Measurements from ENCODE around the gene IRF8.
"Not testable (repeated sequence)": the region's sequence is repeated elsewhere in the genome, so short reads cannot be mapped to it uniquely, and the experiment has no call there.

The IRF8 gene, protein sequence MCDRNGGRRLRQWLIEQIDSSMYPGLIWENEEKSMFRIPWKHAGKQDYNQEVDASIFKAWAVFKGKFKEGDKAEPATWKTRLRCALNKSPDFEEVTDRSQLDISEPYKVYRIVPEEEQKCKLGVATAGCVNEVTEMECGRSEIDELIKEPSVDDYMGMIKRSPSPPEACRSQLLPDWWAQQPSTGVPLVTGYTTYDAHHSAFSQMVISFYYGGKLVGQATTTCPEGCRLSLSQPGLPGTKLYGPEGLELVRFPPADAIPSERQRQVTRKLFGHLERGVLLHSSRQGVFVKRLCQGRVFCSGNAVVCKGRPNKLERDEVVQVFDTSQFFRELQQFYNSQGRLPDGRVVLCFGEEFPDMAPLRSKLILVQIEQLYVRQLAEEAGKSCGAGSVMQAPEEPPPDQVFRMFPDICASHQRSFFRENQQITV

DNA sequence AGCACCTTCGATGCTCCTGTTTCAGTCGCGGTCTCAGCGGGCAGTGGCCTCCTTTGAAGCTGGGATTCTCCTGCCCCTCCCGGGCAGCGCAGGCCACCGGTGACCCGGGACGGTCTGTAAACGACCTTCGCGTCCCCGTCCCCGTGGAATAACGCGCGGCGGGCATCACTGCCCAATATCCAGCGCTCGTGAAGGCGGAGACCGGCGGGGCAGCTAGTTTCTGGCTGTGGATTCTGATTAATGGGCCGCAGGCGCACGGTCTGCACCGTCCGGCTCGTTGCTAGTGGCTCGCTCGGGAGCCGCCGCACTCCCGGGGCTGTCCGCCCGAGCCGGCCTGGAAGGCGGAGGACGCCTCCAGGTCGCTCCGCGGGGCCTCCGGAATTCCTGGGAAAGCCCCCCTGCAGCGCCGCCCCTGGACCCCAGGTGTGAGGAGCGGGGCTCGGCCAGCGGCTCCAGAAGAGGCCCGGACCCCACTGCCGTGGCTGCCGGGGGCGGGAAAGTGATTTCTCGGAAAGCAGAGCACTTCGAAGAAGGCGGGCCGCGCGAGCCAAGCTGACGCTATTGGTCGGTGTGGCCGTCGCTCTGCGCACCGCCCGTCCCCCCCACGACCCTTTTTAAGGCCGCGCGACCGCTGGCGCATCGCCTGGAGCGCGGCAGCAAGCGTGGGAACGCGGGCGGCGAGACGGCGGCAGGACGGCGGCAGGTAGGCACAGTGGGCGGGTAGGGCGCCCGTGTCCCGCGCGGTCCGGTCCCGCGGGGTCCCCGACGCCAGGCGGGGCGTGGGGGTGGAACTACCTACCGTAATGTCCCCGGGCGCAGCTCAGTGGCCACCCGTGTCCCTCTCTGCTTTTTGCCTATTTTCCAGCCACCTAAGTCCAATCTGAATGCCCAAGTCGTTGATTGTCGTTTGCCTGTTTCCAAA lies at the start of gene IRF8:
Gene IRF8 (plus strand): TSS at position 642 of the 922 bp plus-strand sequence. CDS start 3,854 bp downstream, outside the sequence.
- peak; percentile 32 for DNase-seq (ENCODE audit: low read depth, low spot score)

- DNase-seq (ENCODE audit: low read depth, low spot score): no peak
Observed at GRCh38 chr16:85849388-85849787, 49.6 kb upstream of the IRF8 start.

DNA sequence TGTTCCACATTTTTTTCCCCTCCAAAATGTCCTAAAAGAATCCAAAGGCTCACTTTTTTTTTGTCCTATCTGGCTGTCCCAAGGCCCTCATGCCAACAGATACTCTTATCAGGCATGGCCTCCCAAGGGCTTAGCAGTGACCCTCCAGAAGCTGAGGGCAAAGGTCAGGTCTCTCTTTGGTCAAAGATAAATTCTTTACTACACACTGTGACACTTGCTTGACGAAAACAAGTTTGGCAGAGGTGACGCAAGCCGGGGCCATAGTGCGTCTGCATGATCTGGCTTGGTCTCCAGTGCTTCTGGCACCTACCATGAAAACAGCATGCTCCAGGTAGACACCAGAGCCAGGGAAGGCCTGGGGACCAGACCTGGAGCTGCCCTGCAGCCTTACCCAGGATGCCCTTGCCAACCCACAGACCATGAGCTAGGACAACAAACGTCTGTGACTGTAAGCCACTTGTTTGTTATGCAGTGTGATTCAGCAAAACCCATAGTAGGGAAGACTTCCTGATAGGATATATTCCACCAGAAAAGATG lies 48.5 kb upstream of the IRF8 start:
- no peak for DNase-seq (ENCODE audit: low read depth, low spot score)

DNA sequence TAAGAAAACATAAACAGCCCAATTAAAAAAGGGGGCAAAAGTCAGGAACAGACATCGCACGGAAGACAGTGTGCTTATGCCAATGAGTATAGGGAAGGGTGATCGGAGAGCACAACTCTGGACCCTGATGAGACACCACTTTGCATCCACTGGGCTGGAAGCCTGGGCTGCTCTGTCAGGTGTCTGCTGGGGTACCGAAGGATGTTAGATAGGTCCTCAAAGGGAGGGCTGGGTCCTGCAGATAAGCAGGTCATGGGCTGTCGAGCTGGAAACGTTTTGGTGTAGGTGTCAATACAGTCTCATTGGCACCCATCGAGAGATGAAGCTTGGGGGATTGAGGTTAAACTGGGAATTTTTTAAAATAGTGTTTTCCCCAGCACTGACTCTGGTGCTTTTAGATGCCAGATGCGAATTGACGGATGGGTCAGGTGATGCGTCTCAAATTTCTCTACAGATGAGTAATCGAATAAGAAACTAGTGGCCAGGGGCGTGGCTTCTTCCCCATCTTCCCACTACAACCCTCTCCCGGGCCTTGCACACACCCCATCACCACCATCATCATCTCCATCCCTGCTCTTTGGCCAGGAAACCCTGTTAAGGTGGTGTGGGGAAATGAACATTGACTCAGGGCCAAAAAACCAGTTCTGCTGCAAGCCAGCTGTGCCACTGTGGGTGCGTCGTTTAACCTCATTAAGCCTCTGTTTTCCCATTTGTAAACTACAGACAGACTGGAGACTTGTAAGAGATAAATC lies 47.8 kb upstream of the IRF8 start:
- no peak for DNase-seq (ENCODE audit: low read depth, low spot score)

DNA sequence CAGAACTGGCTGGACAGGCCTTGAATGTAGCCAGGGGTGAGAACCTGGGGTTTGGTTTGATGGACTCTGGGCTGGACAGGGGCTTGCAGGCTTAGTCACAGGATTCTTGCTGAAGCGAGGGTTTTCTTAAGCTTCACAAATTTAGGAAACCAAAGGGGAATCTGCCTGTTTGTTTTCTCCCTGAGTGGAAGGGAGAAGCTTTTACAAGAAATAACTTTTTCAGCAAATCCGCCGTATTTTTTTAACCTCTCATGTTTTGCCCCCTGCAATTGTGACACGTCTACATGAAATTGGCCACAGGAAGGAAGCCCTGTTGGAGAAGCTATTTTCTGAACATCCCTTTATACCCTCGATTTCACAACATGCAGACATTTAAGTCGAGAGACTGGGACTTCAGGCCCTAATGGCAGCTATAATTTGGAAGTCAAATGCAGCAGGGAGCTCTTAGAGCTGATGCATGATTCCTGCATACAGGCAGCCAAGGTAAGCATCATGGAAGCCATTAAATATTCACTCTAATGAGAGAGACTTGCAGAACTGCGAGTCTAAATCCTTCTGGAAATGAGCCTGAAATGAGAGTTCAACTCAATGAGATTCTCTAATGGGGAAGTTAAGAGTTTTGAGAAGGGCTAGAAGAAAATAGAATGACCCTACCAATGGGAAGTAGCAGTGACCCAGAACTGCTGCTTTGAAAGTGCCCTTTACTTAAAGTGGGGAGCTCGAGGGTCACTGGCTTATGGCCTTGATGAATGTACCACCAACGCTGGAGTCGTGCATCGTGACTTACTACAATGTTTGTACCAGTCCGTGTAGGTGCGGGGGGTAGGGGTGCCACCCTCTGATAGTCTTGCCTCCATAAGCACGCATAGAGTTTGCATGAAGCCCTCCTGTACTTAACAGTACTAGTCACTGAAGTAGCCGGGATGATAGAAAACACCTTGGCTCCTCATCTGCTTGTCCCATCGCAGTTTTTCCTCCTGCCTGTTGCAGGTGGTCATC lies 45.1 kb upstream of the IRF8 start:
- DNase-seq (ENCODE audit: low read depth, low spot score): no peak

DNA sequence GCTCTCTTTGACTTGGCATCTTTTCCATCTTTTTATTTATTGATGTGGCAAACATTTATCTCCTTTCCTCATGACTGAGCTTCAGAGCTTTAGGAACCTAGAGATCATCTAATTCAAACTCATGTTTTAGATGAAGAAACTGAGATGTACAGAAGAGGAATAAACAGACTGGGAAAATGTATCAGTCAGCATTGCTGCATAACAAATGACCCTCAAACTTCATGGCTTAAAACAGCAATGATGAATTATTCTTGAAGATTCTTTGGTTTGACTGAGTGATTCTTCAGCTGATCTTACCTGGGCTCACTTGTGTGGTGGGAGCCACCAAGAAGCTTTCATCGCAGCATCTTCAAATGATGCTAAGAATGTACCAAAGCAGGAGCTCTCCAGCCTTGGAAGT lies 44.0 kb upstream of the IRF8 start:
- DNase-seq (ENCODE audit: low read depth, low spot score): no peak

GRCh38 chr16:85856079-85856478 lies 42.9 kb upstream of the IRF8 start:
- no peak for DNase-seq (ENCODE audit: low read depth, low spot score)

- no peak for DNase-seq (ENCODE audit: low read depth, low spot score)
Observed at GRCh38 chr16:85856585-85856984, 42.4 kb upstream of the IRF8 start.

- no peak for DNase-seq (ENCODE audit: low read depth, low spot score)
Observed at GRCh38 chr16:85857406-85857805, 41.6 kb upstream of the IRF8 start.

- DNase-seq (ENCODE audit: low read depth, low spot score): not testable (repeated sequence)
Observed at GRCh38 chr16:85858571-85858970, 40.4 kb upstream of the IRF8 start.

DNA sequence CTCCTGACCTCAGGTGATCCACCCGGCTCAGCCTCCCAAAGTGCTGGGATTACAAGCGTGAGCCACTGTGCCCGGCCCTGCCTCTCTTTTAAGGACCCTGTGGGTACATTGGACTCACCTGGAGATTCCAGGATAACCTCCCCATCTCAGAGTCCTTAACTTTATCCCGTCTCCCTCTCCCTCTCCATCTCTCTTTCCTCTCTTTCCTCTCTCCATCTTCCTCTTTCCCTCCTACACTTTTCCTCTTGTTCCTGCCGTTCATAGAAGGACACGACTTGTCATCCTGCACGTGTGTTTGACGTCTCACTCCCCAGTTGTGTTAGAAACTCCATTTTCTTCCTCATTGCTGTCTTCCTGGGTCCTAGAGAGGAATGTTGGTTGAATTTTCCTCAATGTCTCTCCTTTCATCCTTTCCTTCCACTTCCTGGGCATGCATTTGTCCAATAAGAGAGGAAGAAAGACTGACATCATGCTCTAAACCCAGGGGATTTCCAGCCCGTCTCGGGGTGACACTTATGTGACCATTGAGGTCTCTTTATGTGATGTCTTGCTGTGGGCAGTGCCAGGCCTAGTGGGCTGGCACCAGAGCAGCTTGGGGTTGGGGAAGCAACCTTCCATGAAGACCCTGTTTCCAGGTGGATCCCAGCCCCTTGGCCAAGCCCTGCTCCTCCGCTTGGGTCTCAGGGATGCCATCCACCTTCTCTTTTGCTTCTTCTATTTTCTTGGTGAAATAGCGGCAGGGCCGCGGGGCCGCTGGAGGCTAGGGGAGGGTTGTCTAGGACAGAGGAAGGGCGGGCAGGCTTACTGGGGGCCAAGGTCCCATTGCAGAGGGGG lies 39.8 kb upstream of the IRF8 start:
- no peak for DNase-seq (ENCODE audit: low read depth, low spot score)

- no peak for DNase-seq (ENCODE audit: low read depth, low spot score)
Observed at GRCh38 chr16:85859818-85860125, 39.2 kb upstream of the IRF8 start.

DNA sequence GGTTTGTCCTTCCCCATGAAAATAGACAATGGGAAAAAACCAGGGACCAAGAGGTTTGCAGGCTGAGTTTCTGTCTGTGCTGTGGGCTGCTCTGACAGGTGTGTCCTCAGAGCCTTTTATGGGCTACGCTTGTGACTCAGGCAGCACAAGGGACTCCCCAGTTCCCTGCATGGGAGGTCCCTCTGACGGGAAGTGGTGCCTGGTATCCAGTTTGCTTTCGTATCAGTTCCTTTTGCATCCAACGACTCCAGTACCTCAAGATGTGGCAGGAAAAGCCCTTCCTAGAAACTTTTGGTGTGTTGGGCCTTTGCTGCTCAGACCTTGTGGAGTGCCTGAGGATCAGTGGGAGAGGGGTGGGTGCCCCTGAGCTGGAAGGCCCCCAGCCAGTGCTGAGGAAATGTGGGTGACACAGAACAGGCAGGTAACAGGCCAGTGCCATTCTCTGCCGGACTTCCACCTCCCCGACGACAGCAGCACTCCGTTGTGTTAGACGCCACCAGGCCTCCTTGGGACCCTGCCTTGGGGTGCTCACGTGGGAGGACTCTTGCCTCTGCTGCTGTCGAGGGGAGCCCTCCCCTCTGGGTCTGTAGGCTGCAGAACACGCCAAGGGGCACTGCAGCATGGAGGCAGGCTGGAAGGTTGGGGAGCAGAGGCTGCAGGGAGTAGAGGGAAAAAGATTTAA lies 38.4 kb upstream of the IRF8 start:
- DNase-seq (ENCODE audit: low read depth, low spot score): no peak

GRCh38 chr16:85861095-85861825 lies 37.7 kb upstream of the IRF8 start:
- DNase-seq (ENCODE audit: low read depth, low spot score): no peak

DNA sequence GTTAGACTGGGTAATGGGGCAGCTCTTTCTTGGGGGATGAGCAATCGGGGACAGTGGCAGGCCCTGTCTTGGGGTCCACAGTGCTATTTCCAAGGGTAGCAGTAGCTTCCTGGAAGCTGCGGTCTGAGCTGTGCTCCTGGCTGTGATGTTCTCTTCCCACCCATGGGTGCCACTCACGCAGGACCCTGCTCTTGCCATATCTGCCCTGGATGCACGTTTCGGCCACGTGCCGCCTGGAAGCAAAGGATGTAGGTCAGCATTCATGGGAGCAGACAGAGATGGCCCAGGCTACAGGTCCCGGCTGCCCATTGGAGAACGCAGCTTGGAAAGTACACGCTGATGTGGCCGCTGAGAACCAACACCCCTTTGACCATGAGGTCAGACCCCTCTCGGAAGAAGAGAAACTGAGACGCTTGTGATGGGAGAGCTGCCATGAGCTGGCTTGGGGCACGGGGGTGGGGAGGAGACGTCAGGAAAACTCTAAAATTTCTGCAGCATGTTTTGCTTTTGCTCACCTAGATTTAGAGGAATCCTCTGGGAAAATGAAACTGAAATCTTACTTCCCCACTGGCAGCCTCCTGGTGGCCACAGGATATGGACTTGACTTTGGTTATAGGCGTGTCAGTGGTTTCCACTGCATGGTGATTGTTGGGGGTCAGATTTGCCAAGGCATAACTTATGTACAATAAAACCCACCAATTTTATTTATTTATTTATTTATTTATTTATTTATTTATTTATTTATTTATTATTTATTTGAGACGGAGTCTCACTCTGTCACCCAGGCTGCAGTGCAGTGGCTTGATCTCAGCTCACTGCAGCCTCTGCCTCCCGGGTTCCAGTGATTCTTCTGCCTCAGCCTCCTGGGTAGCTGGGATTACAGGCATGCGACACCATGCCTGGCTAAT lies 36.2 kb upstream of the IRF8 start:
- no peak for DNase-seq (ENCODE audit: low read depth, low spot score)

GRCh38 chr16:85863384-85863774 lies 35.6 kb upstream of the IRF8 start:
- no peak for DNase-seq (ENCODE audit: low read depth, low spot score)

GRCh38 chr16:85864965-85865364 lies 34.0 kb upstream of the IRF8 start:
- DNase-seq (ENCODE audit: low read depth, low spot score): no peak

Data from activated CD4-positive, CD25-positive, alpha-beta regulatory T cell treated with anti-CD3 and anti-CD28 coated beads, Interleukin-2, amount 50 U/mL, for 16 hours (primary cell).